HUES48 (cell line): ENCODE data around the gene LRRC7.

Experiments used
- H3K27ac ChIP-seq: one replicate; pipeline ENCODE4 v1.7.0; 2013; ENCODE audit warnings: low read depth, low read length, inconsistent platforms
- H3K27me3 ChIP-seq: 2 replicates; pipeline ENCODE4 v1.6.1; 2013; ENCODE audit warnings: mild to moderate bottlenecking, low read length; ENCODE audit not compliant: control insufficient read depth, insufficient read depth
- H3K36me3 ChIP-seq: 2 replicates; pipeline ENCODE4 v1.6.1; 2013; ENCODE audit warnings: low read length; ENCODE audit not compliant: control insufficient read depth, insufficient read depth
- H3K4me1 ChIP-seq: 2 replicates; pipeline ENCODE4 v1.6.1; 2013; ENCODE audit warnings: mild to moderate bottlenecking, low read length; ENCODE audit not compliant: control insufficient read depth, insufficient read depth
- H3K4me3 ChIP-seq: 2 replicates; pipeline ENCODE4 v1.5.1; 2013; ENCODE audit warnings: mild to moderate bottlenecking, low read depth, low read length
- H3K9ac ChIP-seq: 2 replicates; pipeline ENCODE4 v1.6.1; 2013; ENCODE audit warnings: mild to moderate bottlenecking, low read depth, low read length, moderate library complexity
- H3K9me3 ChIP-seq: 2 replicates; pipeline ENCODE4 v1.6.1; 2013; ENCODE audit warnings: low read length; ENCODE audit not compliant: control insufficient read depth, insufficient read depth

Gene LRRC7

DNA sequence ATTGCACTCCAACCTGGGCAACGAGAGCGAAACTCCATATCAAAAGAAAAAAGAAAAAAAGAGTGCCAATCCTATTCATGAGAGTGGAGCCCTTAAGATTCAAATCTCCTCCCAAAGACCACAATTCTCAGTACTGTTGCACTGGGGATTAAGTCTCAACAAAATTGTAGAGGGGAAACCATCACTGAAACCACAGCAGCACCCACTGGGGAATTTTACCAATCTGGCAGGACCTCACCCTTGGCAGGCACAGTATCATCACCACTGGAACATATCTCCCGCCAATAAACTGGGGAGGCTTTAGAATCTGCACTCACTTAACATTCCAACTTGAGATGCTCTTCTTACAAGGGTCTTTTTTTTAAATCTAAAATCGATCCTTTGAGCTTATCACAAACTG, 596.6 kb downstream of the LRRC7 start:
- H3K4me1 ChIP-seq: no peaks in the 10 kb centered on the region
- no peak overlapping the region for H3K27ac ChIP-seq
- H3K36me3 ChIP-seq: peaks cover 5% of the 10 kb centered on the region; the same call in 1 of the 2 replicates
- no peaks in the 10 kb centered on the region for H3K27me3 ChIP-seq
- no peak overlapping the region for H3K4me3 ChIP-seq
- no peaks in the 10 kb centered on the region for H3K9me3 ChIP-seq
- H3K9ac ChIP-seq: no peak overlapping the region

DNA sequence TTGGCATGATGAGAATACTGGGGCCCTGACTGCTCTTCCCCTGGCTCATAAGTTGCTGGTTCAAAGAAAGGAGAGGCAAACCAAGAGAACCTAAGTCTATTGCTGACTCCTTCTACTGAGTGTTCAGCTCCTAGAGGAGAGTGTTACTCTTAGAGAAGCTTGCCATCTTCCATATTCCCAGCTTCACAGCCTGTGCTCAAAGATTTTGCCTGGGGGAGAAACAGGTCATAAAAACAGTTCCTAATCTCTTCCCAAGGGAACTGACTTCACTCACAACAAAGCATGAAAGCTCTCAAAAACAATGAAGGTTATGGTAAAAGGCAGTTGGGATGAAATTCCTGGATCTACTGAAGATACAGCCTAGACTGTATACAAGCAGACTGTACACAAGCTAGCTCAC, 600.6 kb downstream of the LRRC7 start:
- Histone ChIP-seq H3K4me1 (no peaks in the 10 kb centered on the region), H3K4me3 (no peak overlapping the region), H3K9me3 (no peaks in the 10 kb centered on the region), H3K27ac (no peak overlapping the region), H3K9ac (no peak overlapping the region), H3K27me3 (no peaks in the 10 kb centered on the region), H3K36me3 (no peaks in the 10 kb centered on the region; the same call in 1 of the 2 replicates)

DNA sequence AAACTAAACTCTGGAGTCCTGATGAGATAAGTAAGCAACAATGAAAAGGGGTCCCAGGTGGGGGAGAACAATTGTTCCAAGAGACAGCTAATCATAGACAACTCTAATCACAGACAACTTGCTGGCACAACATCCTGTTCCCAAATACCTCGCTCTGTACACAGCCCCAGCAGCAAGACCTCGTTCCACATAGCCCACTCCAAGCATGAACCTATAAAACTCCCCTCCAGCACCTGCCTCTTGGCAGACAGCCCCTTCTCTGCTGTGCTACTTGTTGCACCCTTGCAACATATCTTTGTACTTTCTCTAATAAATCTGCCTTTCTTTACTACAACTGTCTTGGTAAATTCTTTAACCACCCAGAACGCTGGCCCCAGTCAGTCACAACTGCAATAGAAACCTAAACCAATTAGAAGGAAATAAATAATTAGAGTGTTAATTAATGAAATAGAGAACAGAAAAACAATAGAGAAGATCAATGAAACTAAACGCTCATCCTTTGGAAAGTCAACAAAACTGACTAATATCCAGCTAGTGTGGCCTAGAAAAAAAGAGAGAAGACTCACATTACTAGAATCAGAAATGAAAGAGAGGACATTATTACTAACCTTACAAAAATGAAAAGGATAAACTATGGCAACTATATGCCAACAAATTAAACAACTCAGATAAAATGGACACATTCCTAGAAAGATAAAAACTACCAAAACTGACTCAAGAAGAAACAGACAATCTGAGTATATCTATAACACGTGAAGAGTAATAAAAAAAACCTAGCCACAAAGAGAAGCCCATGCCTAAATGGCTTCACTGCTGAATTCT, 601.5 kb downstream of the LRRC7 start:
- Histone ChIP-seq H3K36me3 (no peaks in the 10 kb centered on the region; the same call in 1 of the 2 replicates), H3K9me3 (no peaks in the 10 kb centered on the region), H3K27me3 (no peaks in the 10 kb centered on the region), H3K4me3 (no peak overlapping the region), H3K9ac (no peak overlapping the region), H3K27ac (no peak overlapping the region), H3K4me1 (no peaks in the 10 kb centered on the region)

DNA sequence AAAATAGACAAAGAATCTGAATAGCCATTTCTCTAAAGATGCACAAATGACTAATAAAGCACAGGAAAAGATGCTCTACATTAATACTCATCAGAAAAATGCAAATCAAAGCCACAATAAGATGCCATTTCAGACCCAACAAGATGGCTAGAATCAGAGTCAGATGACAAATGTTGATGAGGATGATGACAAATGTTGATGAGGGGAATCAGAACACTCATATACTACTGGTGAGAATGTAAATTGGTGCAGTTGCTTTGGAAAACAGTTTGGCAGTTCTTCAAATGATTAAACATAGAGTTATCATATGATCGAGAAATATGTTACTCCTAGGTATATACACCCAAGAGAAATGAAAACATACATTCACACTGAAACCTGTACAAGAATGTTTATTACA, 603.8 kb downstream of the LRRC7 start:
- Histone ChIP-seq H3K27ac (no peak overlapping the region), H3K4me1 (no peaks in the 10 kb centered on the region), H3K9ac (no peak overlapping the region), H3K27me3 (no peaks in the 10 kb centered on the region), H3K9me3 (no peaks in the 10 kb centered on the region), H3K4me3 (no peak overlapping the region), H3K36me3 (peaks cover 4% of the 10 kb centered on the region)
